ENCODE results near the gene KRT34.

DNA sequence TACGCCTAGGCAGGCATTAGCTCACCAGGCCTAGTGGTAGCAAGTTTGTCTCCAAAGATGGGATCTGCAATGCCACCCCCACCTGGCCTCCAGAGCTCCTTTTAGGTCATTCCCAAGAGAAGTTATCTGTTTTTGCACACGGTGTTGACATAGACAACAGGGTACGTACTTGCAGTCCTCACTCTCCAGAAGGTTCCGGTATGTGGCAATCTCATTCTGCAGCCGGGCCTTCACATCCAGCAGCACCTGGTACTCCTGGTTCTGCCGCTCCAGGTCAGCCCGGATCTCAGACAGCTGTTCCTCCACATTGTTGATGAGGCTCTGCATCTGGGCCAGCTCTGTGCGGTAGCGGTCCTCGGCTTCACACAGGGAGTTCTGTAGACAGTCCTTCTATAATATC, 25.1 kb upstream of the KRT34 start:
- no peak for TF ChIP-seq POLR2A (IDR thresholded peaks at IDR 0.05; ENCODE audit: low read length)
- no peak for TF ChIP-seq GATA1 (IDR thresholded peaks at IDR 0.05; ENCODE audit: low read depth, low read length)
